ENCODE data around the gene APRT.

GRCh38 chr16:88759976-88760350 lies 51.8 kb downstream of the APRT start:
- TF ChIP-seq EP300 (IDR thresholded peaks at IDR 0.05; ENCODE audit: borderline replicate concordance) (no peak), MAX (IDR thresholded peaks at IDR 0.05) (no peak), TAF1 (IDR thresholded peaks at IDR 0.05; ENCODE audit: low read depth) (no peak), YY1 (IDR thresholded peaks at IDR 0.05; ENCODE audit: low read depth) (no peak), CREB1 (IDR thresholded peaks at IDR 0.05; ENCODE audit: low read depth) (no peak), RAD21 (IDR thresholded peaks at IDR 0.05; ENCODE audit: low read depth) (no peak), FOXM1 (IDR thresholded peaks at IDR 0.05; ENCODE audit: borderline replicate concordance, low read depth) (no peak), USF1 (IDR thresholded peaks at IDR 0.05) (no peak), EGR1 (IDR thresholded peaks at IDR 0.05) (no peak), CEBPB (IDR thresholded peaks at IDR 0.05) (no peak), NFIC (IDR thresholded peaks at IDR 0.05) (no peak), REST (IDR thresholded peaks at IDR 0.05; ENCODE audit: low read depth) (peak; percentile 68), TEAD4 (IDR thresholded peaks at IDR 0.05) (no peak)

Measured in Ishikawa (cell line).